Thyroid gland (tissue), 4 donors: ENCODE results near the gene ABCA13.

ENCODE experiments used
- POLR2A ChIP-seq, 2 donors: fragments of 450-650 bp; IDR thresholded peaks; one replicate each; pipeline ENCODE4 v1.6.1; 2017; ENCODE audit warnings: antibody characterized with exemption in 2 of 2, mild to moderate bottlenecking in 2 of 2, moderate library complexity in 1 of 2
- TF ChIP-seq, protein P1 (sequence below), 6 experiments: fragments of 200-600 bp in 3 of 6; fragments of 450-650 bp in 3 of 6; sonication (generic) in 3 of 6; IDR thresholded peaks; one replicate each; pipeline ENCODE4 v1.5.1; 2016 to 2019; ENCODE audit warnings: antibody characterized with exemption in 6 of 6, mild to moderate bottlenecking in 2 of 6, inconsistent platforms in 1 of 6, moderate library complexity in 1 of 6

DNA sequence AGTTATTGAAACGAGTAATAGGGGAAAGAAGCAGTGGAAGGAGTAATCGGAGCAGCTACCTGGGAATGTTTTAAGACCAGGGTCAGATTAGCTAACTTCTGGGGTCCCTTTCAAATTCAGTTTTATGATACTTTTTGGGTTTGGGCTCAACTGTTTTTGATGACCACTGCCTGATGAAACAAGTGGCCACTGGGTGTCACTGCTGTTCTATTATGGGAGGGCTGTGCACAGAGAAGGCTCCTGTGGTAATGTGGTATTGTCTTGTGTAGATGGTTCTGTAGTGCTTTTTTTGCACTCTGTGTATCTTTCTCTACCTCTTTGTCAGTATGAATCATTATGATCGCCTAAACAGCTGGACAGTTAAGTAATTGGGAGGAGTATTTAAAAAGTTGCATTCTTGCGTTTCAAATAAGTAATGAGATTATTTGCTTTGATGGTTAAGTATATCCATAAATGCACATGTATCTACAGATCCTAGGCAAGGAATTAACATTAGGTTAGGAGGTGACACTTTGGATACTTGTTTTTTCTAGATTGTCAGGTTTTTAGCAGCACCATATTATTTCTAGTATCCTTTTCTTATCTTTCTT, 128.4 kb downstream of the ABCA13 start:
- TF ChIP-seq, protein P1, sequence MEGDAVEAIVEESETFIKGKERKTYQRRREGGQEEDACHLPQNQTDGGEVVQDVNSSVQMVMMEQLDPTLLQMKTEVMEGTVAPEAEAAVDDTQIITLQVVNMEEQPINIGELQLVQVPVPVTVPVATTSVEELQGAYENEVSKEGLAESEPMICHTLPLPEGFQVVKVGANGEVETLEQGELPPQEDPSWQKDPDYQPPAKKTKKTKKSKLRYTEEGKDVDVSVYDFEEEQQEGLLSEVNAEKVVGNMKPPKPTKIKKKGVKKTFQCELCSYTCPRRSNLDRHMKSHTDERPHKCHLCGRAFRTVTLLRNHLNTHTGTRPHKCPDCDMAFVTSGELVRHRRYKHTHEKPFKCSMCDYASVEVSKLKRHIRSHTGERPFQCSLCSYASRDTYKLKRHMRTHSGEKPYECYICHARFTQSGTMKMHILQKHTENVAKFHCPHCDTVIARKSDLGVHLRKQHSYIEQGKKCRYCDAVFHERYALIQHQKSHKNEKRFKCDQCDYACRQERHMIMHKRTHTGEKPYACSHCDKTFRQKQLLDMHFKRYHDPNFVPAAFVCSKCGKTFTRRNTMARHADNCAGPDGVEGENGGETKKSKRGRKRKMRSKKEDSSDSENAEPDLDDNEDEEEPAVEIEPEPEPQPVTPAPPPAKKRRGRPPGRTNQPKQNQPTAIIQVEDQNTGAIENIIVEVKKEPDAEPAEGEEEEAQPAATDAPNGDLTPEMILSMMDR (IDR thresholded peaks at IDR 0.05) = peak; percentile 28 to 76 (median 60)
- TF ChIP-seq POLR2A (IDR thresholded peaks at IDR 0.05) = no peak
